SK-N-SH treated with all-trans-retinoic acid at 6 μM for 48 hours (cell line): ENCODE data around the gene OR9I1.

Source experiments
- ATAC-seq: fragments of 200-7000 bp; cut with Tn5 transposase; 3 replicates; pipeline ENCODE4 v1.9.1; 2020; ENCODE audit warnings: mild to moderate bottlenecking, moderate library complexity
- ARNTL ChIP-seq: fragments of 450-650 bp; formaldehyde crosslinking; IDR thresholded peaks from 2 replicates; pipeline ENCODE4 v1.5.0; 2020; ENCODE audit warnings: low read depth, mild to moderate bottlenecking, moderate library complexity, borderline replicate concordance
- BACH2 ChIP-seq: fragments of 250-450 bp; sonication (Bioruptor Pico); IDR thresholded peaks from 2 replicates; pipeline ENCODE4 v1.9.0; 2021; ENCODE audit warnings: mild to moderate bottlenecking, borderline replicate concordance
- ESRRG ChIP-seq: fragments of 250-450 bp; sonication (Bioruptor Pico); IDR thresholded peaks from 2 replicates; pipeline ENCODE4 v1.6.1; 2021; ENCODE audit warnings: mild to moderate bottlenecking
- GLIS3 ChIP-seq: fragments of 250-450 bp; sonication (Bioruptor Pico); IDR thresholded peaks from 2 replicates; pipeline ENCODE4 v1.5.0; 2020; ENCODE audit warnings: mild to moderate bottlenecking, moderate library complexity
- ISL1 ChIP-seq: fragments of 250-450 bp; sonication (Bioruptor Pico); IDR thresholded peaks from 2 replicates; pipeline ENCODE4 v2.1.2; 2022; ENCODE audit warnings: mild to moderate bottlenecking, moderate library complexity
- OSR1 ChIP-seq: fragments of 250-450 bp; sonication (Bioruptor Pico); IDR thresholded peaks from 2 replicates; pipeline ENCODE4 v1.8.0; 2022; ENCODE audit warnings: moderate library complexity, mild to moderate bottlenecking, inconsistent platforms
- POU6F1 ChIP-seq: fragments of 250-450 bp; sonication (Bioruptor Pico); IDR thresholded peaks from 2 replicates; pipeline ENCODE4 v1.8.0; 2021; ENCODE audit warnings: low read depth, mild to moderate bottlenecking, moderate library complexity, borderline replicate concordance
- PPARA ChIP-seq: fragments of 250-450 bp; sonication (Bioruptor Pico); IDR thresholded peaks from 2 replicates; pipeline ENCODE4 v1.5.0; 2020; ENCODE audit warnings: mild to moderate bottlenecking, borderline replicate concordance
- RARB ChIP-seq: fragments of 250-450 bp; sonication (Bioruptor Pico); IDR thresholded peaks from 2 replicates; pipeline ENCODE4 v1.8.0; 2021; ENCODE audit warnings: mild to moderate bottlenecking, moderate library complexity
- SNAI2 ChIP-seq: fragments of 250-450 bp; sonication (Bioruptor Pico); IDR thresholded peaks from 2 replicates; pipeline ENCODE4 v1.5.0; 2020; ENCODE audit warnings: mild to moderate bottlenecking, moderate library complexity
- TCF4 ChIP-seq: fragments of 250-450 bp; sonication (Bioruptor Pico); IDR thresholded peaks from 2 replicates; pipeline ENCODE4 v1.8.0; 2021; ENCODE audit warnings: mild to moderate bottlenecking, moderate library complexity, borderline replicate concordance
- TOX ChIP-seq: fragments of 250-450 bp; sonication (Bioruptor Pico); IDR thresholded peaks from 2 replicates; pipeline ENCODE4 v1.8.0; 2021; ENCODE audit warnings: mild to moderate bottlenecking, moderate library complexity, borderline replicate concordance
- ZC3H10 ChIP-seq: fragments of 250-450 bp; sonication (Bioruptor Pico); IDR thresholded peaks from 2 replicates; pipeline ENCODE4 v1.5.1; 2021; ENCODE audit warnings: mild to moderate bottlenecking, moderate library complexity
- ZFP3 ChIP-seq: fragments of 250-450 bp; sonication (Bioruptor Pico); IDR thresholded peaks from 2 replicates; pipeline ENCODE4 v1.5.0; 2020; ENCODE audit warnings: mild to moderate bottlenecking, moderate library complexity
- ZFP30 ChIP-seq: fragments of 450-650 bp; formaldehyde crosslinking; IDR thresholded peaks from 2 replicates; pipeline ENCODE4 v1.5.0; 2022; ENCODE audit warnings: mild to moderate bottlenecking, moderate library complexity
- ZNF565 ChIP-seq: fragments of 450-650 bp; formaldehyde crosslinking; conservative IDR thresholded peaks from 2 replicates; pipeline ENCODE4 v1.5.0; 2020; ENCODE audit warnings: low read depth, mild to moderate bottlenecking, moderate library complexity
- ZNF70 ChIP-seq: fragments of 450-650 bp; formaldehyde crosslinking; IDR thresholded peaks from 2 replicates; pipeline ENCODE4 v1.5.0; 2020; ENCODE audit warnings: mild to moderate bottlenecking, moderate library complexity
- ZNF8 ChIP-seq: fragments of 450-650 bp; formaldehyde crosslinking; IDR thresholded peaks from 2 replicates; pipeline ENCODE4 v1.5.0; 2020; ENCODE audit warnings: mild to moderate bottlenecking, moderate library complexity
- TF ChIP-seq, protein P1 (sequence below): fragments of 250-450 bp; sonication (Bioruptor Pico); IDR thresholded peaks from 2 replicates; pipeline ENCODE4 v1.5.0; 2020; ENCODE audit warnings: mild to moderate bottlenecking, moderate library complexity
- TF ChIP-seq, protein P2 (sequence below): fragments of 250-450 bp; sonication (Bioruptor Pico); IDR thresholded peaks from 2 replicates; pipeline ENCODE4 v1.5.1; 2021; ENCODE audit warnings: mild to moderate bottlenecking, moderate library complexity
- TF ChIP-seq, protein P3 (sequence below): fragments of 250-450 bp; sonication (Bioruptor Pico); IDR thresholded peaks from 2 replicates; pipeline ENCODE4 v1.5.1; 2020; ENCODE audit warnings: low read depth, mild to moderate bottlenecking, moderate library complexity

The OR9I1 gene

GRCh38 chr11:58125469-58125868, at the start of gene OR9I1:
Gene OR9I1, minus strand, starts transcription at chr11:58125530. Its CDS starts 6,086 bp downstream, at chr11:58119444.
- ATAC-seq: no peak
- TF ChIP-seq ZC3H10 (CRISPR knock-in tag) (no peak), ARNTL (no peak), SNAI2 (CRISPR knock-in tag) (no peak), ZFP3 (CRISPR knock-in tag) (no peak), OSR1 (CRISPR knock-in tag) (no peak), ZNF70 (CRISPR knock-in tag) (no peak)
- TF ChIP-seq, protein P1, sequence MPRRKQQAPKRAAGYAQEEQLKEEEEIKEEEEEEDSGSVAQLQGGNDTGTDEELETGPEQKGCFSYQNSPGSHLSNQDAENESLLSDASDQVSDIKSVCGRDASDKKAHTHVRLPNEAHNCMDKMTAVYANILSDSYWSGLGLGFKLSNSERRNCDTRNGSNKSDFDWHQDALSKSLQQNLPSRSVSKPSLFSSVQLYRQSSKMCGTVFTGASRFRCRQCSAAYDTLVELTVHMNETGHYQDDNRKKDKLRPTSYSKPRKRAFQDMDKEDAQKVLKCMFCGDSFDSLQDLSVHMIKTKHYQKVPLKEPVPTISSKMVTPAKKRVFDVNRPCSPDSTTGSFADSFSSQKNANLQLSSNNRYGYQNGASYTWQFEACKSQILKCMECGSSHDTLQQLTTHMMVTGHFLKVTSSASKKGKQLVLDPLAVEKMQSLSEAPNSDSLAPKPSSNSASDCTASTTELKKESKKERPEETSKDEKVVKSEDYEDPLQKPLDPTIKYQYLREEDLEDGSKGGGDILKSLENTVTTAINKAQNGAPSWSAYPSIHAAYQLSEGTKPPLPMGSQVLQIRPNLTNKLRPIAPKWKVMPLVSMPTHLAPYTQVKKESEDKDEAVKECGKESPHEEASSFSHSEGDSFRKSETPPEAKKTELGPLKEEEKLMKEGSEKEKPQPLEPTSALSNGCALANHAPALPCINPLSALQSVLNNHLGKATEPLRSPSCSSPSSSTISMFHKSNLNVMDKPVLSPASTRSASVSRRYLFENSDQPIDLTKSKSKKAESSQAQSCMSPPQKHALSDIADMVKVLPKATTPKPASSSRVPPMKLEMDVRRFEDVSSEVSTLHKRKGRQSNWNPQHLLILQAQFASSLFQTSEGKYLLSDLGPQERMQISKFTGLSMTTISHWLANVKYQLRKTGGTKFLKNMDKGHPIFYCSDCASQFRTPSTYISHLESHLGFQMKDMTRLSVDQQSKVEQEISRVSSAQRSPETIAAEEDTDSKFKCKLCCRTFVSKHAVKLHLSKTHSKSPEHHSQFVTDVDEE (CRISPR knock-in tag): no peak

GRCh38 chr11:58165504-58166106, 40.3 kb upstream of the OR9I1 start:
- no peak for ATAC-seq
- TF ChIP-seq, protein P2, sequence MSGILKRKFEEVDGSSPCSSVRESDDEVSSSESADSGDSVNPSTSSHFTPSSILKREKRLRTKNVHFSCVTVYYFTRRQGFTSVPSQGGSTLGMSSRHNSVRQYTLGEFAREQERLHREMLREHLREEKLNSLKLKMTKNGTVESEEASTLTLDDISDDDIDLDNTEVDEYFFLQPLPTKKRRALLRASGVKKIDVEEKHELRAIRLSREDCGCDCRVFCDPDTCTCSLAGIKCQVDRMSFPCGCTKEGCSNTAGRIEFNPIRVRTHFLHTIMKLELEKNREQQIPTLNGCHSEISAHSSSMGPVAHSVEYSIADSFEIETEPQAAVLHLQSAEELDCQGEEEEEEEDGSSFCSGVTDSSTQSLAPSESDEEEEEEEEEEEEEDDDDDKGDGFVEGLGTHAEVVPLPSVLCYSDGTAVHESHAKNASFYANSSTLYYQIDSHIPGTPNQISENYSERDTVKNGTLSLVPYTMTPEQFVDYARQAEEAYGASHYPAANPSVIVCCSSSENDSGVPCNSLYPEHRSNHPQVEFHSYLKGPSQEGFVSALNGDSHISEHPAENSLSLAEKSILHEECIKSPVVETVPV (CRISPR knock-in tag): no peak
- TF ChIP-seq ISL1 (no peak), ARNTL (no peak), PPARA (no peak), TCF4 (CRISPR knock-in tag) (no peak), POU6F1 (CRISPR knock-in tag) (no peak), TOX (no peak), GLIS3 (CRISPR knock-in tag) (no peak), ESRRG (CRISPR knock-in tag) (no peak), RARB (CRISPR knock-in tag) (no peak), ZFP30 (no peak), ZFP3 (CRISPR knock-in tag) (no peak), ZNF565 (CRISPR knock-in tag) (no peak)
- TF ChIP-seq, protein P1 (CRISPR knock-in tag): no peak
- TF ChIP-seq, all 23 proteins: peak for 0

GRCh38 chr11:58164990-58165389, 39.7 kb upstream of the OR9I1 start:
- TF ChIP-seq ESRRG (CRISPR knock-in tag) (no peak), TOX (no peak), GLIS3 (CRISPR knock-in tag) (no peak), ZNF70 (CRISPR knock-in tag) (no peak), RARB (CRISPR knock-in tag) (no peak), BACH2 (CRISPR knock-in tag) (no peak), ZNF8 (no peak), TCF4 (CRISPR knock-in tag) (no peak)
- TF ChIP-seq, protein P3, sequence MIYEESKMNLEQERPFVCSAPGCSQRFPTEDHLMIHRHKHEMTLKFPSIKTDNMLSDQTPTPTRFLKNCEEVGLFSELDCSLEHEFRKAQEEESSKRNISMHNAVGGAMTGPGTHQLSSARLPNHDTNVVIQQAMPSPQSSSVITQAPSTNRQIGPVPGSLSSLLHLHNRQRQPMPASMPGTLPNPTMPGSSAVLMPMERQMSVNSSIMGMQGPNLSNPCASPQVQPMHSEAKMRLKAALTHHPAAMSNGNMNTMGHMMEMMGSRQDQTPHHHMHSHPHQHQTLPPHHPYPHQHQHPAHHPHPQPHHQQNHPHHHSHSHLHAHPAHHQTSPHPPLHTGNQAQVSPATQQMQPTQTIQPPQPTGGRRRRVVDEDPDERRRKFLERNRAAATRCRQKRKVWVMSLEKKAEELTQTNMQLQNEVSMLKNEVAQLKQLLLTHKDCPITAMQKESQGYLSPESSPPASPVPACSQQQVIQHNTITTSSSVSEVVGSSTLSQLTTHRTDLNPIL (CRISPR knock-in tag): no peak
- TF ChIP-seq, protein P2 (CRISPR knock-in tag): no peak
- ATAC-seq: no peak
